ENCODE measurements around the gene TEDC2.

GRCh38 chr16:2474877-2475412 lies 15.0 kb downstream of the TEDC2 start, which contains the start of gene TBC1D24:
- TF ChIP-seq CTCF (IDR thresholded peaks at IDR 0.05 in 4 of 5, conservative IDR thresholded peaks at IDR 0.05 in 1 of 5): no peak
- TF ChIP-seq POLR2A (IDR thresholded peaks at IDR 0.05): peak; percentile 84 to 91

Data from gastrocnemius medialis (tissue), 4 donors.